Adipocyte (in vitro differentiated cells): ENCODE results near the gene MORN1.

Experiments
- DNase-seq: peaks from one replicate; pipeline ENCODE4 v3.0.0-alpha.2; 2015; ENCODE audit warnings: low read depth
- H3K27me3 ChIP-seq: replicated peaks from 2 replicates; pipeline ENCODE4 v1.7.0; 2013; ENCODE audit warnings: mild to moderate bottlenecking, low read length, moderate library complexity; ENCODE audit not compliant: control insufficient read depth, insufficient read depth
- H3K36me3 ChIP-seq: 2 replicates; pipeline ENCODE4 v1.7.0; 2013; ENCODE audit warnings: low read length, mild to moderate bottlenecking, moderate library complexity; ENCODE audit not compliant: control insufficient read depth, insufficient read depth, severe bottlenecking
- H3K4me1 ChIP-seq: 2 replicates; pipeline ENCODE4 v1.7.0; 2013; ENCODE audit warnings: mild to moderate bottlenecking, low read length, moderate library complexity; ENCODE audit not compliant: control insufficient read depth, insufficient read depth
- H3K4me3 ChIP-seq: 2 replicates; pipeline ENCODE4 v1.7.0; 2013; ENCODE audit warnings: mild to moderate bottlenecking, low read length, moderate library complexity
- H3K9ac ChIP-seq: 2 replicates; pipeline ENCODE4 v1.7.0; 2013; ENCODE audit warnings: mild to moderate bottlenecking, low read length, moderate library complexity
- H3K9me3 ChIP-seq: 2 replicates; pipeline ENCODE4 v1.7.0; 2013; ENCODE audit warnings: mild to moderate bottlenecking, low read length, moderate library complexity; ENCODE audit not compliant: control insufficient read depth

MORN1 gene

GRCh38 chr1:2432441-2432844, 41.1 kb upstream of the MORN1 start:
- Histone ChIP-seq H3K4me3 (no peak overlapping the region), H3K27me3 (peaks cover 50% of the 10 kb centered on the region), H3K9ac (no peak overlapping the region), H3K36me3 (no peaks in the 10 kb centered on the region), H3K4me1 (no peaks in the 10 kb centered on the region), H3K9me3 (peaks cover 5% of the 10 kb centered on the region)
- no peak for DNase-seq

- Histone ChIP-seq H3K4me3 (no peak overlapping the region), H3K4me1 (no peaks in the 10 kb centered on the region), H3K9ac (no peak overlapping the region), H3K27me3 (peaks cover 50% of the 10 kb centered on the region), H3K36me3 (no peaks in the 10 kb centered on the region), H3K9me3 (peaks cover 5% of the 10 kb centered on the region)
- DNase-seq, result no peak
Measured at GRCh38 chr1:2431518-2431917, 40.2 kb upstream of the MORN1 start.

GRCh38 chr1:2431103-2431502, 39.7 kb upstream of the MORN1 start:
- H3K4me3 ChIP-seq, result no peak overlapping the region
- peaks cover 53% of the 10 kb centered on the region for H3K27me3 ChIP-seq
- no peaks in the 10 kb centered on the region for H3K36me3 ChIP-seq
- H3K9ac ChIP-seq, result no peak overlapping the region
- H3K9me3 ChIP-seq, result peaks cover 5% of the 10 kb centered on the region
- H3K4me1 ChIP-seq, result no peaks in the 10 kb centered on the region
- no peak for DNase-seq

GRCh38 chr1:2430592-2430973, 39.2 kb upstream of the MORN1 start:
- Histone ChIP-seq H3K9ac (no peak overlapping the region), H3K4me1 (no peaks in the 10 kb centered on the region), H3K27me3 (peaks cover 57% of the 10 kb centered on the region), H3K9me3 (peaks cover 5% of the 10 kb centered on the region), H3K36me3 (no peaks in the 10 kb centered on the region), H3K4me3 (no peak overlapping the region)
- no peak for DNase-seq

GRCh38 chr1:2429780-2430591, 38.6 kb upstream of the MORN1 start:
- H3K9ac ChIP-seq, result no peak overlapping the region
- H3K36me3 ChIP-seq, result no peaks in the 10 kb centered on the region
- H3K9me3 ChIP-seq, result peaks cover 5% of the 10 kb centered on the region
- no peaks in the 10 kb centered on the region for H3K4me1 ChIP-seq
- H3K4me3 ChIP-seq, result no peak overlapping the region
- H3K27me3 ChIP-seq, result peaks cover 61% of the 10 kb centered on the region
- no peak for DNase-seq

- Histone ChIP-seq H3K27me3 (peaks cover 64% of the 10 kb centered on the region), H3K36me3 (no peaks in the 10 kb centered on the region), H3K9me3 (peaks cover 7% of the 10 kb centered on the region), H3K4me1 (no peaks in the 10 kb centered on the region), H3K4me3 (no peak overlapping the region), H3K9ac (no peak overlapping the region)
- DNase-seq, result no peak
Measured at GRCh38 chr1:2428490-2428889, 37.1 kb upstream of the MORN1 start.

- Histone ChIP-seq H3K4me3 (no peak overlapping the region), H3K9me3 (peaks cover 12% of the 10 kb centered on the region), H3K36me3 (no peaks in the 10 kb centered on the region), H3K27me3 (peaks cover 62% of the 10 kb centered on the region), H3K4me1 (no peaks in the 10 kb centered on the region), H3K9ac (no peak overlapping the region)
- no peak for DNase-seq
Measured at GRCh38 chr1:2427976-2428375, 36.6 kb upstream of the MORN1 start.

GRCh38 chr1:2427051-2427450, 35.7 kb upstream of the MORN1 start:
- H3K4me1 ChIP-seq, result no peaks in the 10 kb centered on the region
- H3K27me3 ChIP-seq, result peaks cover 61% of the 10 kb centered on the region
- no peak for DNase-seq
- H3K36me3 ChIP-seq, result no peaks in the 10 kb centered on the region
- peaks cover 21% of the 10 kb centered on the region for H3K9me3 ChIP-seq
- H3K4me3 ChIP-seq, result no peak overlapping the region
- H3K9ac ChIP-seq, result no peak overlapping the region

GRCh38 chr1:2426540-2426939, 35.2 kb upstream of the MORN1 start:
- Histone ChIP-seq H3K27me3 (peaks cover 55% of the 10 kb centered on the region), H3K9me3 (peaks cover 23% of the 10 kb centered on the region), H3K36me3 (no peaks in the 10 kb centered on the region), H3K4me1 (no peaks in the 10 kb centered on the region), H3K9ac (no peak overlapping the region), H3K4me3 (no peak overlapping the region)
- no peak for DNase-seq

GRCh38 chr1:2425892-2426291, 34.5 kb upstream of the MORN1 start:
- H3K27me3 ChIP-seq, result peaks cover 53% of the 10 kb centered on the region
- no peak for DNase-seq
- no peak overlapping the region for H3K4me3 ChIP-seq
- no peaks in the 10 kb centered on the region for H3K4me1 ChIP-seq
- H3K36me3 ChIP-seq, result no peaks in the 10 kb centered on the region
- H3K9ac ChIP-seq, result no peak overlapping the region
- peaks cover 23% of the 10 kb centered on the region for H3K9me3 ChIP-seq

GRCh38 chr1:2422523-2422922, 31.2 kb upstream of the MORN1 start:
- Histone ChIP-seq H3K9me3 (peaks cover 18% of the 10 kb centered on the region), H3K36me3 (no peaks in the 10 kb centered on the region), H3K4me1 (no peaks in the 10 kb centered on the region), H3K9ac (no peak overlapping the region), H3K27me3 (peaks cover 63% of the 10 kb centered on the region), H3K4me3 (no peak overlapping the region)
- DNase-seq, result no peak

GRCh38 chr1:2419416-2419815, 28.1 kb upstream of the MORN1 start:
- Histone ChIP-seq H3K9me3 (peaks cover 18% of the 10 kb centered on the region), H3K36me3 (no peaks in the 10 kb centered on the region), H3K4me1 (no peaks in the 10 kb centered on the region), H3K27me3 (peaks cover 58% of the 10 kb centered on the region), H3K9ac (no peak overlapping the region), H3K4me3 (no peak overlapping the region)
- DNase-seq, result no peak
